ENCODE data around the gene GGACT. TPM values are rescaled to one million over a fixed set of nuclear protein-coding genes. Genes with fewer than 3 reads are reported as not detected.

The GGACT gene
- total RNA-seq, 1 donor from 2014 or later, result 5.2 TPM

GRCh38 chr13:100512422-100512821, 76.2 kb downstream of the GGACT start:
- DNase-seq, result no peak
- Mint-ChIP-seq H3K36me3 (ENCODE audit: unreplicated experiment) (no peaks in the 10 kb centered on the region), H3K9me3 (ENCODE audit: unreplicated experiment) (peaks cover 5% of the 10 kb centered on the region), H3K4me3 (ENCODE audit: unreplicated experiment) (no peak overlapping the region), H3K27ac (ENCODE audit: unreplicated experiment) (no peak overlapping the region), H3K27me3 (ENCODE audit: unreplicated experiment) (peaks cover 2% of the 10 kb centered on the region), H3K4me1 (ENCODE audit: low read depth, unreplicated experiment) (peaks cover 79% of the 10 kb centered on the region)
- no peak for TF ChIP-seq CTCF (IDR thresholded peaks at IDR 0.05; ENCODE audit: partially characterized antibody, unreplicated experiment)

- Mint-ChIP-seq H3K36me3 (ENCODE audit: unreplicated experiment) (no peaks in the 10 kb centered on the region), H3K27ac (ENCODE audit: unreplicated experiment) (no peak overlapping the region), H3K27me3 (ENCODE audit: unreplicated experiment) (peaks cover 2% of the 10 kb centered on the region), H3K4me1 (ENCODE audit: low read depth, unreplicated experiment) (peaks cover 71% of the 10 kb centered on the region), H3K4me3 (ENCODE audit: unreplicated experiment) (no peak overlapping the region), H3K9me3 (ENCODE audit: unreplicated experiment) (peaks cover 5% of the 10 kb centered on the region)
- no peak for DNase-seq
- TF ChIP-seq CTCF (IDR thresholded peaks at IDR 0.05; ENCODE audit: partially characterized antibody, unreplicated experiment), result no peak
Observed at GRCh38 chr13:100511466-100511865, 77.1 kb downstream of the GGACT start.

- Mint-ChIP-seq H3K36me3 (ENCODE audit: unreplicated experiment) (no peaks in the 10 kb centered on the region), H3K27me3 (ENCODE audit: unreplicated experiment) (peaks cover 2% of the 10 kb centered on the region), H3K9me3 (ENCODE audit: unreplicated experiment) (peaks cover 5% of the 10 kb centered on the region), H3K27ac (ENCODE audit: unreplicated experiment) (peak overlapping the region; percentile 2), H3K4me1 (ENCODE audit: low read depth, unreplicated experiment) (peaks cover 63% of the 10 kb centered on the region), H3K4me3 (ENCODE audit: unreplicated experiment) (peak overlapping the region; percentile 7)
- no peak for TF ChIP-seq CTCF (IDR thresholded peaks at IDR 0.05; ENCODE audit: partially characterized antibody, unreplicated experiment)
- DNase-seq, result peak; percentile 64
Observed at GRCh38 chr13:100510208-100510957, 78.2 kb downstream of the GGACT start.

- Mint-ChIP-seq H3K4me1 (ENCODE audit: low read depth, unreplicated experiment) (peaks cover 57% of the 10 kb centered on the region), H3K27me3 (ENCODE audit: unreplicated experiment) (peaks cover 2% of the 10 kb centered on the region), H3K4me3 (ENCODE audit: unreplicated experiment) (no peak overlapping the region), H3K36me3 (ENCODE audit: unreplicated experiment) (no peaks in the 10 kb centered on the region), H3K27ac (ENCODE audit: unreplicated experiment) (no peak overlapping the region), H3K9me3 (ENCODE audit: unreplicated experiment) (peaks cover 3% of the 10 kb centered on the region)
- no peak for TF ChIP-seq CTCF (IDR thresholded peaks at IDR 0.05; ENCODE audit: partially characterized antibody, unreplicated experiment)
- no peak for DNase-seq
Observed at GRCh38 chr13:100508996-100509395, 79.6 kb downstream of the GGACT start.

- H3K4me3 Mint-ChIP-seq (ENCODE audit: unreplicated experiment), result no peak overlapping the region
- TF ChIP-seq CTCF (IDR thresholded peaks at IDR 0.05; ENCODE audit: partially characterized antibody, unreplicated experiment), result no peak
- no peak overlapping the region for H3K27ac Mint-ChIP-seq (ENCODE audit: unreplicated experiment)
- peaks cover 3% of the 10 kb centered on the region for H3K9me3 Mint-ChIP-seq (ENCODE audit: unreplicated experiment)
- H3K27me3 Mint-ChIP-seq (ENCODE audit: unreplicated experiment), result peaks cover 2% of the 10 kb centered on the region
- peaks cover 52% of the 10 kb centered on the region for H3K4me1 Mint-ChIP-seq (ENCODE audit: low read depth, unreplicated experiment)
- no peaks in the 10 kb centered on the region for H3K36me3 Mint-ChIP-seq (ENCODE audit: unreplicated experiment)
- no peak for DNase-seq
Observed at GRCh38 chr13:100508455-100508854, 80.1 kb downstream of the GGACT start.

Data from glutamatergic neuron (in vitro differentiated cells).